HL-60/S4 treated with retinoic acid at 250 ng/mL for 4 days and 3 days (cell line): ENCODE measurements around the gene TSPEAR.

ENCODE experiments used
- in situ Hi-C: fragments of 300-500 bp; cut with MboI; formaldehyde crosslinking; loops from 2 replicates; pipeline ENCODE4 v1.7.0; 2022; ENCODE audit warnings: low sequenced_read_pairs

The TSPEAR gene

DNA sequence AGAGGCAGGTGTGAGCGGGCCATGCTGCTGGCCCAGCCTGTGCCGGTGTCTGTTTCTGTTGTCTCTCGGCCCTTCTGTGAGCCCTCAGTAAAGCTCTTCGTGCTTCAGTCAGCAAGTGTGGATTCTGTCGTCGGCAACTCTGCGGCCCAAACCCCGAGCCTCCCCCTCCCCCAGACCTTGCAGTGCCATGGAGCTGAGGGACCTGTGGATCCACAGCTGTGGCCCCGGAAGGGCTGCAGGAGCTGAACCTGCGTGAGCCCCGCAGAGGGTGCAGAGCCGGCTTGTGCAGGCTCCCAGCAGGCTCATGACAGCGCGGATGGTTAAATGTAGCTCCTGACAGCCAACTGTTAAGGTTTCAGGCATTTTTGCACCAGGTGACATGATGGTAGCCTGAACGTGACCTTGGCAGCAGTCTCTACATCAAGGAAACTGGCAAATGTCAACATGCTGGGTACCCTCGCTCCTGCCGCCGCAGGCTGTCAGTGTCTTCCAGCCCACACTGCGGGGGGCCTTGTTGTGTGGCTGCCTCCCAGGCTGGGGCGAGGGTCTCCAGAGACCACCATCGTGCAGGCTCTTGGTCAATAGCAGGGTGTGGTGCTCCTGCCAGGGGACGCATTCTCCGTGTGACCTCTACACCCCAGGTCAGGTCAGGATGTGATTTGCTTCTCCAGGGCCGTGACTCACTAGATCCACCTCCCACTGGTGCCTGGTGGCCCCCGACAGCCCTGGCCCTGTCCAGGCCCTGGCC, 249.1 kb downstream of the TSPEAR start:
- in situ Hi-C loops = no loop called here

DNA sequence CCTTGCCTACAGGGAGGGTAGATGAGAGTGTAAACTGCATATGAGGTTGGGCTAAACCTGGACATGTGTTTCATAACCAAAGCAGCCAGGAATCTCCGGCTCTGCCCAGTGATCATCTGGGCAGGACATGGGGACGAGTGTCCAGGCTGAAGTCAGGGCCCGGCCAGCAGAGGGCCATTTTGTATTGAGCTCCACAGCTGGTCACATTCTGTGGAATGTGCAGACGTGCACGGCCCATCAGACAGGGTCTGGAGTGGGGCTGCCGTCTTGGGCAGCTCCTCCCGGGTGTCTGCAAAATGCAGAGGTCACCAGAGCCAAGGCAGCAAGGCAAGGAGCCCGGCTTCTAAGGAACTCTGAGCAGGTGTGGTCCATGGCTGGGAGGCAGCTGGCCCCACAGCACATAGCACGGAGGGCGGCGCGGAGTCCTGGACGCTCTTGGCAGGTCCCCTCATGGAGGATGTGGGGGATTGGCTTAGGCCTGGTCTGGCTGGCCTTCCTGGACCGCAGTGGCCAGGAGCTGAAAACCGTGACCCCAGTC, 249.8 kb downstream of the TSPEAR start:
- in situ Hi-C loops = no loop called here

DNA sequence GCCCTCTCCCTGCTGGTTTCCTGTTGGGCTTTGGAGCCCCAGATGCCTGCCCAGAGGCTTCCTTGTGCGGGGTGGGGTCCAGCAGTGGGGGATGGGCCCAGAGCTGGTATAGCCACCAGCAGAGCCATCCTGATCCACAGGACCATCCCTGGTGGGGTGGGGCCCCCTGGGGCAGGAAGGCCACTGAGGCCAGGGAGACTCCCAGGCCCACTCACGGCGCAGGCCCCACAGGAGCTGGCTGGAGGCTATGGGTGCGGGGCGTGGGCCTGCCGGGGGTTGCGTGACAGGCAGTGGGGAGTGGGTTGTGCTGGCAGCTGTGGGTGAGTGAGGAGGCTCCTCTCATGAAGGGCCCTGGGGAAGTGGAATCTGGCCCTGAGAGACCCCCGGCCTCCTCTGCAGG, 250.4 kb downstream of the TSPEAR start:
- in situ Hi-C loops = no loop called here

DNA sequence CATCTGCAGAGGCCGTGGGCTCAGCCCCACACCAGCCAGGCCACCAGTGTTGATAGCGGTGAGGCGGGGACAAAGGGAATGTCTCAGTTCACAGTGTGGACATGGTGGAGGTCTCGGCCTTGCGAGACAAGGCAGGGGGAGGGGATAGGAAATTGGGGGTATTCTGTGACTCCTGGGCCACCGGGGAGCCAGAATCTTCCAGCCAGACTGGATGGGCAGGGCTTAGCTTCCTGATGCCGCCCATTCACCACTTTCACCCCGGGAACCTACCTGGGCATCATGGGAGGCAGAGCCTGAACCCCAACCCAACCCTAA, 251.0 kb downstream of the TSPEAR start:
- in situ Hi-C loops = no loop called here

DNA sequence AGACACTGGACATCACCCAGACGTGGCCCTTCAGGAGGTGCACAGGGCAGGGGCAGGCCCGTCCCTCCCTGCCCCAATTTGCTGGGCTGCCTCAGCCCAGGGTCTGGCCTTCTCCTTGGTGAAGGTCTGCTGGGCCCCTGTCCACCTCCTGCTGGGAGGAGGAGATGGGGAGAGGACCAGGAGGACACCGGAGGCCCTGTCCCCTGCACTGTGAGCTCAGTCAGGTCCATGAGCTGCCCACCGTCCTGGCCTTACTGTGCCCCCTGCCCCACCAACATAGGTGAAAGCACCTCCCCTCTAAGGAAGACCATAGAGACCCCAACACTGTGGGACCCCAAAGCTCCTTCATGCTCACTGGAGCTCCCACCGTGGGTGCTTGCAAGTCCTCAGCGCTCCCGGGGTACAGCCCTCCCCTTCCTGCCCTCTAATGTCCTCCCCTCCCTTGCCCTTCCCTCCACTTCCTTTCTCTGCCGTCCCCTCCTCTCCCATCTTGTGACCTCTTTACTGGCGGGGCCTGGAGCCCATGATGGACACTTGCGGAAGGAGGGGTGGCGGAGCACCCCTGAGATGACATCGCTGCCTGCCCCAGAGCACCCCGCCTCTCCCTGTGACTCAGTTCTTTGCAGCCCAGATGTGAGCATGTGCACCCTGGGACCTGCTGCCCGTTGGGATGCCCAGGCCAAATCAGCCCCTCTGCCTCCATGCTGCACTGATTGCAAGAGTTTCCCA, 251.5 kb downstream of the TSPEAR start:
- in situ Hi-C loops = loop anchor here (10.0 kb wide), 1 partner anchor 125 kb away; the partner anchor contains the start of gene CFAP410

DNA sequence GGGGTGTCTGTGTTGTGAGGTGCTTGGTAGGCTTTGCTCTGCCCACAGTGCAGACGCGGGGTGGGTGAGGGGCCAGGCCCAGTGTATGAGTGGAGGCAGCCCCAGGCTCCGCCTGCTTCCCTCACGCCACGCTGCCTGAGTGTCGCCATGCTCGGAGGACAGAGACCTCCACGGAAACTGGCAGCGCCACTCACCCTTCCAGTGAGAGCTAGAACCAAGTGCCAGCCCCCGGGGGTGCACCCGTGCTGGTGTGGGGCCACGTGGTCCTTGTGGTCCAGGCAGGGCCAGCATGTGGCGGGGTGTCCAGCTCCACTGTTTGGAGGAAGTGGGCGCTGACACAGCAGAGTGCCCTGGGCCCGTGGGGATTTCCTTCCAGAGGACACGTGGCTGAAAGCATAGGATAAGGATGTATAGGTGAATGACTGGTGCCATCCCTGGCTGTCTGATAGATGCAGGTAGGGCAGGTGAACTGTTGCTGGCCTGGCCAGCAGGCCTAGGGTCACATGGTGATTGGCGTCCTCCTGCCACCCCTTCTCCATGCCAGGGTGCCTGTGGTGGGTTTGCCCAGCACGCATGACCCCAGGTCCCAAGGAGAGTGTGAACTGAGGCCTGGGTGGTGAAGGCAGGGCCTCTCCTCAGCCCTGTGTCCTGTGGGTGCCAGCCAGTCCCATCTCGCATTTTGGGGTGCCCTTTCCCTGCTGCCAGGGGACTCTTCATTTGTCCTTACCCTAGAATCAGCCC, 252.2 kb downstream of the TSPEAR start:
- in situ Hi-C loops = loop anchor here (10.0 kb wide), 1 partner anchor 124 kb away; the partner anchor contains the start of gene CFAP410

DNA sequence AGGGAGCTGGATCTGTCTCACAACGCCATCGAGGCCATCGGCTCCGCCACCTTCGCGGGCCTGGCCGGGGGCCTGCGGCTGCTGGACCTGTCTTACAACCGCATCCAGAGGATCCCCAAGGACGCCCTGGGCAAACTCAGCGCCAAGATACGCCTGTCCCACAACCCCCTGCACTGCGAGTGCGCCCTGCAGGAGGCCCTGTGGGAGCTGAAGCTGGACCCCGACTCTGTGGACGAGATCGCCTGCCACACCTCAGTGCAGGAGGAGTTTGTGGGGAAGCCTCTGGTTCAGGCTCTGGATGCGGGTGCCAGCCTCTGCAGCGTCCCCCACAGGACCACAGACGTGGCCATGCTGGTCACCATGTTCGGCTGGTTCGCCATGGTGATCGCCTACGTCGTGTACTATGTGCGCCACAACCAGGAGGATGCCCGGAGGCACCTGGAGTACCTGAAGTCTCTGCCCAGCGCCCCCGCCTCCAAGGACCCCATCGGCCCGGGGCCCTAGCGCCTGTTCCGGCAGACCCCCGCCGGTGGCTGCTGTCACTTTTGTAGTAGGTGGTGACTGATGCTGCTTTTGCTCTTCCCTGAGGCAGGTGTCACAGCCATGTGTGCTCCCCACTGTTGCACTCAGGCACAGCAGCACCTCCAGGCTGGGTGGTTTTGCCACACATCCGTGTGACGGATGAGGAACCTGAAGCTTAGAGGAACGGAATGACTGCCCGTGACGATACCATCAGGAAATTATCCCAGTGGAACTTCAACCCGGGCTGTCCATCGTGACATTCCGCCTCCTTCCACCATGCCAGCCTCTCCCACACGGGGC, 254.2 kb downstream of the TSPEAR start:
- in situ Hi-C loops = loop anchor here (10.0 kb wide), 1 partner anchor 122 kb away; the partner anchor contains the start of gene CFAP410

DNA sequence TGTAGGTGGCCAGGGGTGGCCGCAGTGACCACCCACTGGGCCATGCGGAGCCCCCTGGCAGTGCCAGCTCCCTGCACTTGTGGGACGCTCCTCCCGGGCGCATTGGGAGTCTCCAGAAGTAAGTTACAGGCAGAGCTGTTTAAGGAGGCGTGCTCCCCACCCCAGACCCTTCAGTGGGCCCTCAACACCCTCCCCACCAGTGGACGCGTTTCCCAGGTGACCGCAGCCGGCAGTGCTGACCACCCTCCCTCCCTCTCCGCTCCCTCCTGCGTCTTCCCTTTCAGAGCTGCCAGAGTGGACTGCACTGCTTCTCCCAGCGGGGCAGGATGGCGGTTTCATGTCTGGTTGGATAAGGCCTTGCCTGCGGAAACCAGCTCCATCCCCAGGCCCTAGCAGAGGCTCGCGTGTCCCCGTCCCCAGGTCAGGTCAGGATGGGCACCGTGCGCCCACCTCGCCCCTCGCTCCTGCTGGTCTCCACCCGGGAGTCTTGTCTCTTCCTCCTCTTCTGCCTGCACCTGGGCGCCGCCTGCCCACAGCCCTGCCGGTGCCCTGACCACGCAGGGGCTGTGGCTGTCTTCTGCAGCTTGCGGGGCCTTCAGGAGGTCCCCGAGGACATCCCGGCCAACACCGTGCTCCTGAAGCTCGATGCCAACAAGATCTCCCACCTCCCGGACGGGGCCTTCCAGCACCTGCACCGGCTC, 255.0 kb downstream of the TSPEAR start:
- in situ Hi-C loops = loop anchor here (10.0 kb wide), 1 partner anchor 122 kb away; the partner anchor contains the start of gene CFAP410

DNA sequence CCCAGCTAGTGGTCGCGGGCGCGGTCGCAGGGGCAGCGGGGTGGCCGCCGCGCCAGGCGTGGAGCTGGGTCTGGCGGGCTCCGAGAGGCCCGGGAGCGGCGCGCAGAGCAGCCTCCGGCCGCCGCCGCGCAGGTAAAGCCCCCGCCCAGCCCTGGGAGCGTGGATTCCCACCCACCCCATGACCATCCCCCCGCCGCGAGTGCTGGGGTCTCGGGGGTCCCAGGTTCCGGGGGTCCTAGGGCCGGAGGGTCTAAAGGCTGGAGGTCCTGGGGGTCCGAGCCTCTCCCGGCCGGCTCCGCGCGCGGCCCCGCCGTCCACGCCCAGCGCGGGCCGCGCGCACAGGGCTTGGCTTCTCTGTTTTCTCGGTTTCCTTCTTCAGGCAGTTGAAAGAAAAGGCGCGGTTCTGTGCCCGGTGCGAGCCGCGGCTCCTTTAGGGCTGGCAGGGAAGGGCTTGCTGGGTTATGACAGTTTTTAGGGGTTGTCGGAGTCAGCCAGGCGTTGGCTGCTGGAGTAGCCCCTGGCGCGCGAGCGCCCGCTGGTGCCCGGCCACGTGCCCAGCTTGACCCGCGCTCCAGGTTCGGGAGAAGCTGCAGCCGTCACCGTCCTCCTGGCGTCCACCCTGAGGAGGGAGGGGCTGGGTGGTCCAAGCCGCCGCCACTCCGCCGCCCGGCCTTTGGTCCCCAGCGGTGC, 255.7 kb downstream of the TSPEAR start:
- in situ Hi-C loops = loop anchor here (10.0 kb wide), 1 partner anchor 121 kb away; the partner anchor contains the start of gene CFAP410

DNA sequence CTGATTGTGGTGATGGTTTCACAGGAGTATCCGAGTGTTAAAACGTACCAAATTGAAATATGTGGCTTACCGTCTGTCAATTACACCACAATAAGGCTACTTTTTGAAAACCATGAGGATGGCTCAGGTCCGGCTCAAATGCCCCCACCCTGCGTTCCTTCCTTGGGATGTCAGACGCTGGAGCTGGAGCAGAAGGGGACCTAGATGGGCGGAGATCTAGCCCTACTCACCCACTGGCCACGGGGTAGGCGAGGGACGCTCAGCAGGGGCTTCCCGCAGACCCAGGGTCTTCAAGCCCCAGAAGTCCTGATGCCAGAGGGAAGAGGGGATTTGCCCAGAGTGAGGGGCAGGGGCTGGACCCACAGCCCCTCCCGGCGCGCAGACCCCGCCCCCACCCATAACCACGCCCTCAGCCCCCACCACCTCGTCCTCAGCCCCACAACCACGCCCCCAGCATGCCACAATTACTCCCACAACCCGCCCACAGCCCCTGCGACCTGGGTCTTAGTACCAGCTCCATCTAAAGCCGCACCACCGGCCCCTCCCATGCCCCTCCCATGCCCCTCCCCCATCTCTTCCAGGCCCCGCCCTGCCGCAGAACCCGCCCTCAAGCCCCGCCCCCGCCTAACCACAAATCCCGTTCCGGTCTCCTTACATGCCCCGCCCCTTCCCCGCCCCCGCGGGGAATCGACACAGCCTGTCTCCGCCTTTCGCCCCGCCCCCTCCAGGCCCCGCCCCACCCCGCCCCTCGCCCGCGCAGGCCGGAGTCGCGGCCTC, 256.4 kb downstream of the TSPEAR start, which contains the start of gene LRRC3:
Gene LRRC3 (plus strand): TSS at position 764 of the 777 bp plus-strand sequence. CDS start 1,135 bp downstream, outside the sequence.
- in situ Hi-C loops = loop anchor here (10.0 kb wide), 1 partner anchor 120 kb away; the partner anchor contains the start of gene CFAP410

DNA sequence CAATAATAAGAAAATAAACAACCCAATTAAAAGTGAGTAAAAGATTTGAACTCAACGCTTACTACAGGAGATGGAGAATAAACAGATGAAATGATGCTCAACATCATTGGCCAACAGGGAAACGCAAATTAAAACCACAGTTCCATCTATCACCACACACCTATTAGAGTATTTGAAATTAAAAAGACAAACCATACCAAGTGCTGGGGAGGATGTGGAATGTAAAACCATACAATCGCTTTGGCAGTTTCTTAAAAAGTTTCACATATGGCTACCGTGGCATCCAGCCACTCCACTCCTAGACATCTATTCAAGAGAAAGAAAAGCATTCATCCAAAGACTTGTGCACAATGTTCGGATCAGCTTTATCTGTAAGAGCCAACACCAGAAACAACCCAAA, 257.3 kb downstream of the TSPEAR start:
- in situ Hi-C loops = loop anchor here (10.0 kb wide), 1 partner anchor 119 kb away; the partner anchor contains the start of gene CFAP410

DNA sequence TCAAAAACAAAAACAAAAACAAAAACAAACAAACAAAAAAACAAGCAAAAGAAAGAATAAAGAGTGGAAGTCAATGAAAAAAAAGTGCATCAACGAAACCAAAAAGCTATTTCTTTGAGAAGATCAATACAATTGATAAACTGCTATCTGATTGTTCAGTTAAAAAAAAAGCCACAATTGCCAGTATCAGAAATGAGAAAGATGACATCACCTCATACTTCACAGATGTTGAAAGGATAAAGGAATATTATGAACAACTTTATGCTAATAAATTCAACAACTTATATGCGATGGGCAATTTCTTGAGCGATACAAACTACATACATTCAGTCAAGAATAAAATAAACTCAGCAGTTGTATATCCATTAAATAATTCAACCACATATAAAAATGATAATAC, 258.3 kb downstream of the TSPEAR start:
- in situ Hi-C loops = loop anchor here (10.0 kb wide), 1 partner anchor 118 kb away; the partner anchor contains the start of gene CFAP410

DNA sequence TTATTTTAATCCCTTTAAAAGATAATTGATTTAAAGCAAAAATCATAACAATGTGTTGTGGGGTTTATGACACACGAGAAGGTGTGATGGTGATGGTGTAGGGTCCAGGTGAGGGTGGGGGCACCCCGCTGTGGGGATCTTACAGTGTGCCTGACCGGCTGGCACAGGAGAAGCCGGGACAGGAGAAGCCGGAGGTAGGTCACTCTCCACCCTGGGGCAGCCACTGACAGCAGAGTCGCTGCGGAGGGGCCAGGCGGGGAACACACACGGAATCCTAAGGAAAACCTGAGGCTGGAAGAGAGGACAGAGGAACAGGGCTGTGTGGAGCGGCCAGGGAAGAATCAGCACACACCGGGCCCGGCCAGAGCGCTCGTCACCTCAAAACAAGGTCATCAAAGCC, 260.4 kb downstream of the TSPEAR start:
- in situ Hi-C loops = loop anchor here (10.0 kb wide), 1 partner anchor 116 kb away; the partner anchor contains the start of gene CFAP410

DNA sequence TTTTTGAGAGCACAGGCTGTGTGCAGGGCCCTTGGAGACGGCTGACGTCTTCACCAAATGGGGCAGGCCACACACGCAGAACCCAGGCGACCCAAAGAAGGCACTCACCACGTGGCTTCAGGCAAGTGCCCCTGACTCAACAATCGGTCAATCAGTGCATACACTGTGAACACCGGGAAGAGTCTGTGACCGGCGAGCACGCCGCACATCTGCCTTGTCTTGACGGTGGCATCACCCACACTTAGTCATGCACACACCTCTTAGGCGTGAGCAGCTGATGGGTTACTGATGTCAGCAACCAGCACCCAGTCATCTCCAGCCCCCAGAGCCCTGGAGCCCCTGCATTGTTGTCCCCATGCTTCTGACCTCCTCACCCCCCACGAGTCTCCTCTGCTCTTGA, 261.0 kb downstream of the TSPEAR start:
- in situ Hi-C loops = loop anchor here (10.0 kb wide), 1 partner anchor 116 kb away; the partner anchor contains the start of gene CFAP410

DNA sequence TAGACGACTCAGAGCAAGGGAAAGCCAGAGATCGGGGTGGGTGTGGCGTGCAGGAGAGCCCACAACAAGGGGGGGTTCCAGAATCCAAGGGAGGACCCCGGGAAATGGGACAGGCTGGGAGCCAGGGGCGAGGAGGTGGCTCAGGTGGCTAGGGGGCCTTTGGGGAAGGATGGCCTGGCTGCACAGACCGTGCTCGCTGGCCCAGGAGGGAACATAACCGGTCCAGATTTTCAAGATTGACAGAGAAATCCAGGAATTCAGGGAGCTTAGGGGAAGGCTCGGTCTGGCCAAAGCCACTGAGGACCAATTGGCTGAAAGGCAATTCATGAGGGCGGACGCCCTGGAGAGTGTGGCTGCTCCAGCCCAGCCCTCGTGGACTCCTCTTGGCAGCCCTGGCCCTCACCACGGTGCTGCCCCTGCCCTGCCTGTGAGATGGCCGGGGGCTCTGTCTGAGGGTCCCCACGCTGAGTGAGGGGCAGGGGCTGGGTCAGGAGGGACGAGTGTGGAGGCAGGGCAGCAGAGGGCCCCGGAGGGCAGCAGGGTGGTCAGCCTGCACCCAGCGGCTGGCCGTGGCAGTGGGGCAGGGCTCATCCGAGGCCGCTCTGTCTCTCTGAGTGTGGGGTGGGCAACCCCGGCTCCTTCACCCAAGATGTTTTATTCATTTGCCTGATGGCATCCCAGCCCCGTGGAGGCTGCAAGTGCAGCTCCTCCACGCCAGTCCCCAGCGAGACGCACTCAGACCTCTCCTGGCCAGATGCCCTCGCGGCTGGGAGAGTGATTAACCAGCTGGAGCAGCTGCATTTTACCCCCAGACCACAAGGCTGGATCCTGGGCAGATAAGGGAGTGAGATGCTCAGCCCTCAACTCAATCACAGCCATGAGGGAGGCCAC, 261.7 kb downstream of the TSPEAR start:
- in situ Hi-C loops = loop anchor here (10.0 to 25.0 kb wide), 2 partner anchors 88 to 115 kb away; partner anchors contain the start of genes CFAP410 and KRTAP10-1

DNA sequence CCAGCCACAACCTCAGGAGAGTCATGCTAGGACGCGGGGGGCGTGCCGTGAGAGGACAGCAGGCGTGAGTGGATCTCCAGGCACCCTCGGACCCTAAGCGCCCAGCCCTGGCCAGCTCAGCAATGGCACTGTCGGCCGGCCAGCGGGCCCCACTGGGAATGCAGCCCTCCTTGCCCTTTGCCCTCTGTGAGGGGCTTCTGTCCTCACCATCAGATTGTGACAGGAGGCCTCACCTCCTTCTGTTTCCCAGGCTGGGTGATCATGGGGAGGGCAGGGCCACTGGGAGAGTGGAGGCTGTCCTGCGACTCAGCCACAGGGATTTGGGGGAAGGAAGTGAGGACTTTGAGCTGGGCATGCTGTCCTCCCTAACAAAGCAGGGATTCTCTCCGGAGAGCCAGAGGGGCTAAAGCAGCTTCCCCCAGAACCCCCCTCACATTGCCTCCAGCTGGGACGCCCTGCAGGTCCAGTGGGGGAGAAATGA, 262.7 kb downstream of the TSPEAR start:
- in situ Hi-C loops = loop anchor here (25.0 kb wide), 1 partner anchor 89 kb away; the partner anchor contains the start of gene KRTAP10-1
